ENCODE measurements around the gene ADNP. TPM values are rescaled to one million over a fixed set of nuclear protein-coding genes. Genes with fewer than 3 reads are reported as not detected.

Gene ADNP
- total and polyA plus RNA-seq, 2 of the 13 experiments (the other 11 are each of a cell fraction or from before 2014, with no cell fraction given): 21.0 to 21.5 TPM

- 3% methylated on average over 22 of the region's 45 CpGs for WGBS (ENCODE audit: low lambda C conversion rate)
- Histone ChIP-seq H3K4me3 (replicated peaks in 1 of 3; ENCODE audit: insufficient read depth in 1 of 3, low read depth in 2 of 3, low read length in 3 of 3) (peak overlapping the region; percentile 45 to 97 (median 96); a peak in 4 of 6 replicates), H3K9me3 (ENCODE audit: low read length) (no peaks in the 10 kb centered on the region), H3K27ac (ENCODE audit: extremely low read length, insufficient read depth, low read length) (peak overlapping the region; percentile 78), H3K27me3 (ENCODE audit: control insufficient read depth in 1 of 2, insufficient read depth in 2 of 2, low read length in 2 of 2) (no peaks in the 10 kb centered on the region), H4K20me1 (ENCODE audit: insufficient read depth, low read length) (peaks cover 33% of the 10 kb centered on the region), H3K36me3 (replicated peaks in 1 of 2; ENCODE audit: control insufficient read depth in 1 of 2, insufficient read depth in 2 of 2, low read length in 2 of 2) (peaks cover 14 to 44% of the 10 kb centered on the region in 2 experiments), H3K4me1 (ENCODE audit: insufficient read depth, low read length) (peaks cover 31% of the 10 kb centered on the region), H3K9ac (ENCODE audit: insufficient read depth, low read depth, low read length) (peak overlapping the region; percentile 84), H3K4me2 (ENCODE audit: low read depth, low read length) (peak overlapping the region; percentile 40), H3K79me2 (ENCODE audit: insufficient read depth, low read length) (peaks cover 44% of the 10 kb centered on the region), H2AFZ (ENCODE audit: low read length) (no peak overlapping the region)
- intact Hi-C loops (cut with micrococcal nuclease; ENCODE audit: unreplicated experiment) (no loop called here), in situ Hi-C loops (cut with HindIII; ENCODE audit: extremely low pct_ligation_motif_present, low pct_unique_long_range_greater_than_20kb) (loop anchor here (10.0 kb wide), 1 partner anchor 136 kb away; the partner anchor contains the start of gene BCAS4)
- no TSS peak for BruUV-seq (replicated peaks)
- ChIA-PET CTCF (ENCODE audit: low intra/inter-chr PET ratio, low total read pairs) (interaction anchor here (4.7 kb wide), 1 partner anchor 136 kb away, joined by 62 read pairs; the partner anchor contains the start of gene BCAS4), POLR2A (interaction anchor here (0.6 to 4.3 kb wide), 16 partner anchors 9 to 141 kb away, joined by 3 to 87 read pairs (median 4); partner anchors contain the start of genes BCAS4, DPM1 and MOCS3)
- DNase-seq (ENCODE audit: low spot score): no peak
- ATAC-seq: peak; percentile 15
- no peak for FAIRE-seq
- 0 out of 2 replicates have a peak, but pooled peaks have one; percentile 14 for TF ChIP-seq TBX2 (CRISPR knock-in tag; IDR thresholded peaks at IDR 0.05; ENCODE audit: borderline replicate concordance)
- TF ChIP-seq ETS1 (CRISPR knock-in tag; IDR thresholded peaks at IDR 0.05): peak; percentile 83; the same call in 1 of the 2 replicates
- TF ChIP-seq RBM39 (IDR thresholded peaks at IDR 0.05; ENCODE audit: low read depth, low read length, poor library complexity, severe bottlenecking): no peak
- TF ChIP-seq, protein P1, sequence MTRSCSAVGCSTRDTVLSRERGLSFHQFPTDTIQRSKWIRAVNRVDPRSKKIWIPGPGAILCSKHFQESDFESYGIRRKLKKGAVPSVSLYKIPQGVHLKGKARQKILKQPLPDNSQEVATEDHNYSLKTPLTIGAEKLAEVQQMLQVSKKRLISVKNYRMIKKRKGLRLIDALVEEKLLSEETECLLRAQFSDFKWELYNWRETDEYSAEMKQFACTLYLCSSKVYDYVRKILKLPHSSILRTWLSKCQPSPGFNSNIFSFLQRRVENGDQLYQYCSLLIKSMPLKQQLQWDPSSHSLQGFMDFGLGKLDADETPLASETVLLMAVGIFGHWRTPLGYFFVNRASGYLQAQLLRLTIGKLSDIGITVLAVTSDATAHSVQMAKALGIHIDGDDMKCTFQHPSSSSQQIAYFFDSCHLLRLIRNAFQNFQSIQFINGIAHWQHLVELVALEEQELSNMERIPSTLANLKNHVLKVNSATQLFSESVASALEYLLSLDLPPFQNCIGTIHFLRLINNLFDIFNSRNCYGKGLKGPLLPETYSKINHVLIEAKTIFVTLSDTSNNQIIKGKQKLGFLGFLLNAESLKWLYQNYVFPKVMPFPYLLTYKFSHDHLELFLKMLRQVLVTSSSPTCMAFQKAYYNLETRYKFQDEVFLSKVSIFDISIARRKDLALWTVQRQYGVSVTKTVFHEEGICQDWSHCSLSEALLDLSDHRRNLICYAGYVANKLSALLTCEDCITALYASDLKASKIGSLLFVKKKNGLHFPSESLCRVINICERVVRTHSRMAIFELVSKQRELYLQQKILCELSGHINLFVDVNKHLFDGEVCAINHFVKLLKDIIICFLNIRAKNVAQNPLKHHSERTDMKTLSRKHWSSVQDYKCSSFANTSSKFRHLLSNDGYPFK (CRISPR knock-in tag; IDR thresholded peaks at IDR 0.05; ENCODE audit: borderline replicate concordance): 0 out of 2 replicates have a peak, but pooled peaks have one; percentile 34
- peak; percentile 84 for TF ChIP-seq AGO2 (optimal IDR thresholded peaks at IDR 0.05; ENCODE audit: low read depth, low read length)
- TF ChIP-seq ZNF670 (CRISPR knock-in tag; IDR thresholded peaks at IDR 0.05; ENCODE audit: borderline replicate concordance): no peak
- no peak for TF ChIP-seq ZNF468 (CRISPR knock-in tag; IDR thresholded peaks at IDR 0.05)
- no peak for TF ChIP-seq KIAA2018 (CRISPR knock-in tag; IDR thresholded peaks at IDR 0.05; ENCODE audit: borderline replicate concordance)
- peak in 1 of 2 experiments; percentile 54; a peak in 1 of 4 replicates for TF ChIP-seq POLR2A (IDR thresholded peaks at IDR 0.05; ENCODE audit: insufficient read depth in 1 of 2, low read depth in 2 of 2, low read length in 2 of 2)
- TF ChIP-seq PLRG1 (conservative IDR thresholded peaks at IDR 0.05): no peak
- TF ChIP-seq MYC (CRISPR knock-in tag; IDR thresholded peaks at IDR 0.05; ENCODE audit: borderline replicate concordance): peak; percentile 14; the same call in 1 of the 2 replicates
- TF ChIP-seq GPN1 (CRISPR knock-in tag; IDR thresholded peaks at IDR 0.05; ENCODE audit: borderline replicate concordance): no peak
These were observed 296 bp downstream of the ADNP start for GRCh38 chr20:50930976-50931305.

Data from HepG2 (cell line).